IMR-90 (cell line): ENCODE data around the gene IGSF8.

Experiments used
- POLR2A ChIP-seq: IDR thresholded peaks from 2 replicates; pipeline ENCODE4 v1.6.1; 2012; ENCODE audit warnings: mild to moderate bottlenecking, low read depth, low read length
- RAD21 ChIP-seq: IDR thresholded peaks from 2 replicates; pipeline ENCODE4 v1.6.1; 2012; ENCODE audit warnings: low read length, improper control_type of control experiment
- TF ChIP-seq, protein P1 (sequence below): conservative IDR thresholded peaks from 2 replicates; pipeline ENCODE4 v1.5.1; 2012; ENCODE audit warnings: mild to moderate bottlenecking, low read depth, low read length, improper control_type of control experiment

DNA sequence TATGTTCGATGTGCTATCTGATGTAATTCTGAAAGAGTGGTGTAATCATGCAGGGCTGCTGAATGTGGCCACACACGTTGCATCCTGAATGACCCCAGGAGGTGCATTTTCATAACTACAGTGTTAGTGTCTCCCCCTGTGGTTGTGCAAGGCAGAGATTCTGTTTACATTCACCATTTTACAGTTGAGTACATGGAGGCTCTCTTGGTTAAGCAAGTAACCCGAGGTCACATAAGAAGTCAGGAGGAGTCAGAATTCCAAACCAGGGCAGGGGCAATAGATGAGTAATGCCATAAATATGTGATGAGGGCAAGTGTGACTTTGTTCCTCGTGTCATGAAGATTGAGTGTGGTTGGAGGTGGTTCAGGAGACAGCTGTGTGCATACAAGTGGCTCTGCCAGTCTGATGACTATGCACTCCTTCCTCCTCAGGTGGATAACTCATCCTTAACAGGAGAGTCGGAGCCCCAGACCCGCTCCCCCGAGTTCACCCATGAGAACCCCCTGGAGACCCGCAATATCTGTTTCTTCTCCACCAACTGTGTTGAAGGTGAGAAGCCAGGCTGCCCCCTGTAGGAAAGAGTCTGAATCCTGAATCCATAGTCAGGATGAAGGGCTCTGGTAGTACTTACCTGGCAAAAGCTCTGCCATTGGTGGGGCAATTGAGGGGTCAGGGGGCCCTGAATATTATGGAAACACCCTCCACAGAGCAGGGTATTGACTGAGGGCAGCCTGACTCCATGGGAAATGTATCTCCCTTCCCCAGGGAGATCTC is 26.5 kb upstream of the IGSF8 start:
- TF ChIP-seq, protein P1, sequence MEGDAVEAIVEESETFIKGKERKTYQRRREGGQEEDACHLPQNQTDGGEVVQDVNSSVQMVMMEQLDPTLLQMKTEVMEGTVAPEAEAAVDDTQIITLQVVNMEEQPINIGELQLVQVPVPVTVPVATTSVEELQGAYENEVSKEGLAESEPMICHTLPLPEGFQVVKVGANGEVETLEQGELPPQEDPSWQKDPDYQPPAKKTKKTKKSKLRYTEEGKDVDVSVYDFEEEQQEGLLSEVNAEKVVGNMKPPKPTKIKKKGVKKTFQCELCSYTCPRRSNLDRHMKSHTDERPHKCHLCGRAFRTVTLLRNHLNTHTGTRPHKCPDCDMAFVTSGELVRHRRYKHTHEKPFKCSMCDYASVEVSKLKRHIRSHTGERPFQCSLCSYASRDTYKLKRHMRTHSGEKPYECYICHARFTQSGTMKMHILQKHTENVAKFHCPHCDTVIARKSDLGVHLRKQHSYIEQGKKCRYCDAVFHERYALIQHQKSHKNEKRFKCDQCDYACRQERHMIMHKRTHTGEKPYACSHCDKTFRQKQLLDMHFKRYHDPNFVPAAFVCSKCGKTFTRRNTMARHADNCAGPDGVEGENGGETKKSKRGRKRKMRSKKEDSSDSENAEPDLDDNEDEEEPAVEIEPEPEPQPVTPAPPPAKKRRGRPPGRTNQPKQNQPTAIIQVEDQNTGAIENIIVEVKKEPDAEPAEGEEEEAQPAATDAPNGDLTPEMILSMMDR = peak; percentile 46
- TF ChIP-seq POLR2A (no peak), RAD21 (no peak)
